GM18861 (cell line): ENCODE measurements around the gene NPR2.

ENCODE experiments used
- ATAC-seq: cut with Tn5 transposase; IDR thresholded peaks from one replicate; pipeline ENCODE4 v1.9.1; 2021; ENCODE audit not compliant: unreplicated experiment

Gene NPR2

GRCh38 chr9:35798658-35799374 lies 7.4 kb downstream of the NPR2 start:
- ATAC-seq = no peak

GRCh38 chr9:35800530-35800929 lies 9.1 kb downstream of the NPR2 start:
- ATAC-seq = no peak

- no peak for ATAC-seq
These were observed 10.1 kb downstream of the NPR2 start for GRCh38 chr9:35801328-35802128.

- ATAC-seq = no peak
These were observed 14.7 kb downstream of the NPR2 start for GRCh38 chr9:35806101-35806500.

- ATAC-seq = no peak
These were observed 17.0 kb downstream of the NPR2 start for GRCh38 chr9:35808433-35808832.

- no peak for ATAC-seq
These were observed 18.7 kb downstream of the NPR2 start for GRCh38 chr9:35810122-35810521.

- ATAC-seq = no peak
These were observed 20.1 kb downstream of the NPR2 start for GRCh38 chr9:35811381-35812024.

- ATAC-seq = peak; percentile 31
These were observed 20.7 kb downstream of the NPR2 start, which contains the start of gene SPAG8 for GRCh38 chr9:35812025-35812602. TSS of gene SPAG8 (minus strand) at chr9:35812262. CDS start at chr9:35812147, 115 bp downstream.

GRCh38 chr9:35813434-35814105 lies 22.2 kb downstream of the NPR2 start:
- ATAC-seq = no peak

GRCh38 chr9:35814106-35814840 lies 22.9 kb downstream of the NPR2 start:
- peak; percentile 26 for ATAC-seq

GRCh38 chr9:35814841-35815543 lies 23.6 kb downstream of the NPR2 start, which contains the start of gene HINT2:
TSS of gene HINT2 (minus strand) at chr9:35815042. CDS start at chr9:35814979, 63 bp downstream.
- ATAC-seq = peak; percentile 61

- no peak for ATAC-seq
These were observed 25.3 kb downstream of the NPR2 start for GRCh38 chr9:35816708-35817107.

- ATAC-seq = no peak
These were observed 26.9 kb downstream of the NPR2 start for GRCh38 chr9:35818341-35818740.

GRCh38 chr9:35820076-35820475 lies 28.7 kb downstream of the NPR2 start:
- no peak for ATAC-seq

- no peak for ATAC-seq
These were observed 31.5 kb downstream of the NPR2 start for GRCh38 chr9:35822926-35823325.

GRCh38 chr9:35826071-35826701 lies 34.8 kb downstream of the NPR2 start:
- ATAC-seq = peak; percentile 36

- no peak for ATAC-seq
These were observed 36.1 kb downstream of the NPR2 start for GRCh38 chr9:35827486-35827885.

GRCh38 chr9:35828716-35829083 lies 37.3 kb downstream of the NPR2 start, which contains the start of gene FAM221B:
TSS of gene FAM221B (minus strand) at chr9:35828732. CDS start at chr9:35826161, 2,571 bp downstream.
- ATAC-seq = no peak
